ENCODE results near the gene BTBD6.

BTBD6 gene

DNA sequence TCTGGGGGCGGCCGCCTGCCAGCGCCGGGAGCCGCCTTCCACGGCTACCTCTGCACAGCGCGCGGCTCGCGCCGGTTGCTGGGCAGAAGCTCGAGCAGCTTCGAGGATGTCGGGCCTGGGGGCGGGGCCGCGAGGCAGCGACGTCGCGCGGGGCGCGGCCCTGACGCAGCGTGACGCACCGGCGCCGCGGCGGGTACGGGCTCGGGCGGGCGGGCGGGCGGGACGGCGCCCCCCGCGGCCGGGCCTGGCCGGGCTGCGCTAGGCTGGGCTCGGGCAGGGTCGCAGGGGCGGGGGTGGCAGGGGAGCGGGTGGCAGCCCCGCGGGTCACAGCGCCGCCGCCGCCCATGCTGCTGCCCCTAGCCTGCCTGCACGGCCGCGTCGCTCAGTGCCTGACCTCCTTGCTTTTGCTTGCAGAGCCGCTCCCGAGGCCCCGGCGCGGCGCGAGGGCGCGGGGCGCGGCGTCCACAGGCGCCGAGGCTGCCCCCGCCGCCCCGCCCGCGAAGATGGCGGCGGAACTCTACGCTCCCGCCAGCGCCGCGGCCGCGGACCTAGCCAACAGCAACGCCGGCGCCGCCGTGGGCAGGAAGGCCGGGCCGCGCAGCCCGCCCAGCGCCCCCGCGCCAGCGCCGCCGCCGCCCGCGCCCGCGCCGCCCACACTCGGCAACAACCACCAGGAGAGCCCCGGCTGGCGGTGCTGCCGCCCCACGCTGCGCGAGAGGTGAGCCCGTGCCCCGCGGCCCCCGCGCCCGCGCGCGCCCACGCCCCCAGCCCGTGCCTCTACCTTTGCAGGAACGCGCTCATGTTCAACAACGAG lies at the start of gene BTBD6:
TSS of gene BTBD6 (plus strand) at position 166 of the 814 bp plus-strand sequence. CDS start at position 345, 179 bp downstream.
- DNase-seq: no peak

- DNase-seq: no peak
These were observed 49.7 kb upstream of the BTBD6 start for GRCh38 chr14:105198588-105198987.

GRCh38 chr14:105199093-105199492 lies 49.2 kb upstream of the BTBD6 start:
- no peak for DNase-seq

GRCh38 chr14:105200074-105200473 lies 48.3 kb upstream of the BTBD6 start:
- DNase-seq: no peak

DNA sequence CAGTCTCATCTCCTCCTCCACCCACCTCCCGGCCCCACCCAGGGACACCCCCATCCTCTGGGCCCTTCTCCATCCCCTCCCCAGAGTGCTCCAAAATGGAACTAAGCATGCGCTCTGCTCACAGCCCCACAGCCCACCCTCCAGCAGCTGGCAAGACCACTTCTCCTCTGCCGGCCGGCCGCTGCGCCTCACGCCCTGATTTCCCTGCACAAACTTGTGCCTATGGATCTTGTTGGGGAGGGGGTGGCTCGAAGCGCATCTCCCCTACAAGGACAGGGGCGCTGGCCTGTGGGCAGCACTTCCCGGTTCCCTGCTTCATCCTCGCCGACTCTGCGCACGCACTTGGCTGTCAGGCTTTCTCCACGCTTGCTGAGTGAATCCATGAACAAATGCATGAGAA lies 47.7 kb upstream of the BTBD6 start:
- DNase-seq: no peak

GRCh38 chr14:105201156-105201924 lies 47.0 kb upstream of the BTBD6 start:
- DNase-seq: no peak

- peak; percentile 89 for DNase-seq
These were observed 46.3 kb upstream of the BTBD6 start for GRCh38 chr14:105201925-105202513.

DNA sequence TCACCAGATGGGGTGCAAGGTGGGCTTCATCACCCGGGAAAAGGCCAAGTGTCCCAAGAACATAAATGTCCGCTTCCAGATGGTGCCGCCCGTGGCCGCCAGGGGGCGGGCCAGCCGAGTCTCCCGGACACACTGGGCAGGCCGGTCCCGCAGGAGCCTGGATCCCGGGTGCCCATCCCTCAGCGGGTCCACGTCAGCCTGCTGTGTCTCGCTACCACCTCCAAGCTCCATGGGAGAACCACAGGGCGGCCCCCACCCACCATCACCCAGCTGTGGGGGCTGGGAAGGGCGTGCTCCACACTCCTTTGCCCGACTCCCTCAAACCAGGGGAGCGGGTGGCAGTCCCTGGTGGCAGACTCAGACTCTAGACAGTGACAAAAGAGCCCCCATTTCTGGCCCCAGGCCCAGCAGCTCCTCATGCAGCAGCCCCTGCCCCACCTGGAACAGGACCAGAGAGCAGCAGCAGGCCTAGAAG lies 45.2 kb upstream of the BTBD6 start:
- no peak for DNase-seq

DNA sequence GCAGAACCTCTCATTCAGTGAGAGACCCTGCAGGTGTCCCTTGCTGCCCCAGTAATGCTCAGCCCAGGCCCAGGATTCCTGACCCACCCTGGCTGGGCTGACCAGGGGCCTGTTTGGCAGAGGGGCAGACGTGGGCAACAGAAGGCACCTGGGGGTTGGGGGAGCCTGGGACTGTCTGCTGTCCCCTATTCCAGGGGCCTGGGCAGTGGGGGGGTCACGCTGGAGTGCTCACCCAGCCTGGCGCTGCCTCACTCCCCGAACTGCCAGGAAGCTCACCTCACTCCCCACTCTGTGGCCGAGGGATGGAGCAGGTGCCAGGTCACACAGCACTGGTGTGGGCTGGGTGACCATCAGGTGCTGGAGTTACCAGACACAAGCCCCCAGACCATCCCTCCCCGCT lies 44.6 kb upstream of the BTBD6 start:
- DNase-seq: no peak

GRCh38 chr14:105204206-105204930 lies 44.0 kb upstream of the BTBD6 start:
- no peak for DNase-seq

GRCh38 chr14:105204931-105205672 lies 43.2 kb upstream of the BTBD6 start:
- no peak for DNase-seq

- DNase-seq: no peak
These were observed 42.6 kb upstream of the BTBD6 start for GRCh38 chr14:105205673-105206208.

- no peak for DNase-seq
These were observed 41.5 kb upstream of the BTBD6 start for GRCh38 chr14:105206873-105207272.

DNA sequence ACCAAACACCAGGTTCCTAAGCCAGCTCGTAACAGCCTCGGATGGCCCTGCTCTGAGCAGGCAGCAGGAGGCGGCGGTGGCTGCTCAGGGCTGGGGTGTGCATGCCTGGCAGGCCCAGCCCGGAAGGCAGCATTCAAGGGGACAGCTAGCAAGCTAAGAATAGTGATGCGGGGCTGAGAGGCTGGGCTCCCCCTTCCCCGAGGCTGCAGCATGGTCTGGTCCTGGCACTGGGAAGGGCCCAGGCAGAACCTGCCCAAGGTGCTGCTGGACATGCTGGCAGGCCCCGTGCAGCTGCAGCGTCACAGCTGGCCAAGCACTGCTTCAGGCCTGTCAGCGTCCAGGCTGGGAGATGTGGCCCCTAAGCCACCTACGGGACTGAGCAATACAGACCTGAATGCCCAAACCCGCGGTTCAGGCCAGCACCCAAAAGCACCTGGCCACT lies 40.9 kb upstream of the BTBD6 start:
- no peak for DNase-seq

- no peak for DNase-seq
These were observed 40.2 kb upstream of the BTBD6 start for GRCh38 chr14:105207996-105208737.

DNA sequence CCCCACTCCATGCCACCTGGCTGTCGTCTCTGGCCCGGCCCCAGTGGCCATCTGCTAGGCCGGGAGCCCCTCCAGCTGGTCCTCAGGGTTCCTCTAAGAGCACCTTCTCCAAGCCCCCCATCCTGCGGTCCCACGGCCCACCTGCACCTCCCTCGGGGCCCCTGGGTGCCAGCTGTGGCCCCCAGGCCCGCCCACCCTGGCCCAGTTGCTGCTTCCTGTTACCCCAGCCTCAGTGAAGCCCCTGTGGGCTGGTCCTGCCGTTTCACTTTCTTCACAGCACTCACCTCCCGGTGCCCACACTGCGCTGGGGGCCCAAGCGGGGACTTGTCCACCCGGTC lies 39.6 kb upstream of the BTBD6 start:
- no peak for DNase-seq

DNA sequence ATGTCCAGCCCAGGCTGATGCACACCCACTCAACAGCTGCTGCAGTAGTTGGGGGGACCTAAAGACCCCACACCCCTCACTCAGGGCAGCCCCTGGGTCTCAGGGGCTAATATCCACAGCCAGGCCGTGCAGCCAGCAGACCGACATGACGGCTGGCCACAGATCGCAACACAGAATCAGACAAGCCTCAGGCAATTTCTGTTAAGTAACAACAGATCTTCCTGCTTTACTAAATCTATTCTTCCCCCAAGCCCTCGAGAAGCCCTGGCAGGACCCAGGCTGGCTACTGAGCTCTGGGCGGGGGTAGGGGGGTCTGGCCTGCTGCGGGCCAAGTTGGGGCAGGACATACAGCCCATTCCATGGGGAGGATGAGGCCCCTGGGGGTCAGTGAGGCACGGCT lies 39.2 kb upstream of the BTBD6 start:
- no peak for DNase-seq

- no peak for DNase-seq
These were observed 38.7 kb upstream of the BTBD6 start for GRCh38 chr14:105209646-105210045.

DNA sequence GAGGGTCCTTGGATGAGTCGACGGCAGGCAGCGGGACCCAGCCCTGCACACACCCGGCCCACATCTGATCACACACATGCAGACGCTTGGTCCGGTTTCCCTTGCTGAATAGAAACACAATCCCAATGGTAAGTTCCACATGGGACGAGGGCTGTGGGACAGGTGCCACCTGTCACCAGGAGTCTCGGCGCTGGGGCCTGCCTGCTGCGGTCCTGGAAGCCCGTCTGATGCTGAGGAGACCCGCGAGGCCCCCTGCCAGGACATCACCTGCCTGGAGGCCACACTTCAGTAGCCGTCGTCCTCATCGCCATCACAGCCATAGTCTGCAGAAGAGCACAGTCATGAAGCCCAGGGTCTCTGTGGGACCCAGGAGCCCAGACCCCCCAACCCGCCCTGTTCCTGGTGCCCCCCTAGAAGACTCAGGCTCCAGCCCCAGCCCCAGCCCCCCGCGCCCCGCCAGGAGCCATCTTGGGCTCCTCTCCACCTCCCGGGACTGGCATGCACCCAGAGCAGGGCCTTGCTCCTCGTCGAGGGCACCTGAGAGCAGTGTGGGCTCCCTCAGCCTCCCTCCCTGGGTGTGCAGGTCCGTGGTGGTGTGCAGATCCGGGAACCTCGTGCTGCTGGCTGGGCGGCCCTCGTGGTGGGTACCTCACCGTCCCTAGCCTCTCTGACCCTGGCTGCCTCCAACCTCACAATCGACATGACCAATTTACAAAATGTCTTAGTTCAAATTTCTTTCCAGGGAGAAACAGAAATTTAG lies 37.9 kb upstream of the BTBD6 start:
- no peak for DNase-seq

DNA sequence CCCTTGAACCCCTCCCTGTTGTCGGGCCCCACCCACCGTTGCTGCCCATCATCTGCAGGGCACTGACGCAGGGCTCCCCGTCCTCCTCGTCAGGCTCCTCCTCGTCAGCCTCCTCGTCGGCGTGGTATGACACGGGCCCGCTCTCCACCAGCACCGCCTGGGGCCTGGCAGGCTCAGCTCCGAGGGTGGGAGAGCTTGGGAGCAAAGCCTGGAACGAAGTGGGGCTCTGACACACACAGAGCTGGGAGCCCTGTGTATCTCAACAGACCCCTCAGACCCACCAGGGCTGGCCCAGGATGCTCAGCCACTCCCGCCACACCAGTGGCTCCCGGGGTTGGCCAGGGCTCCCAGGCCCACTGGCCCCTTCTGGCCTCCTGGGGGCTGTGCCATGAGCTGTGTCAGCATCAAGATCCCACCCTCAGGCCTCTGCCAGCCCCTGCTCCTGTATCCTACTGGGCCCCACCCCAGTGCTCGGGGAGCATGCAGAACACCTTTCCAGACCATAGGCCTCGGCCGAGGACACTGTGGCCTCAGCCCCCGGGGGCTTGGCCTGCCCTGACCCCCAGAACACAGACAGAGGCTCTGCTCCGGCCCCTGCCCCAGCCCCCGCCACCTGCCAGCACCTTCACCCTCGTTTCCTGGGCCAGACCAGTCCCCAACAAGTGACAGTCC lies 37.1 kb upstream of the BTBD6 start:
- no peak for DNase-seq

All from GDM1 (cell line).